ENCODE measurements around the gene PLCXD1. TPM values are rescaled to one million over a fixed set of nuclear protein-coding genes. Genes with fewer than 3 reads are reported as not detected.

The PLCXD1 gene
- total and polyA plus RNA-seq, 2 experiments from 2014 or later, result 22.0 to 40.1 TPM

- Histone ChIP-seq H4K20me1 (ENCODE audit: insufficient read depth, poor library complexity, severe bottlenecking) (no peaks in the 10 kb centered on the region), H3K9me2 (replicated peaks; ENCODE audit: insufficient read depth) (no peaks in the 10 kb centered on the region), H3K4me1 (ENCODE audit: insufficient read depth) (no peaks in the 10 kb centered on the region), H3K27ac (no peak overlapping the region), H3K36me3 (replicated peaks; ENCODE audit: insufficient read depth, low read depth) (no peaks in the 10 kb centered on the region), H3K4me3 (no peak overlapping the region), H3K79me2 (no peaks in the 10 kb centered on the region), H3K9me3 (ENCODE audit: low read depth) (no peaks in the 10 kb centered on the region), H3K27me3 (no peaks in the 10 kb centered on the region), H2AFZ (no peak overlapping the region), H3K4me2 (no peak overlapping the region)
- no peak for TF ChIP-seq CTCF (IDR thresholded peaks at IDR 0.05; ENCODE audit: poor library complexity)
- no peak for TF ChIP-seq EZH2phosphoT487 (IDR thresholded peaks at IDR 0.05; ENCODE audit: low read depth, severe bottlenecking, unreplicated experiment)
- TF ChIP-seq EZH2 (IDR thresholded peaks at IDR 0.05; ENCODE audit: borderline replicate concordance), result no peak
- 97% methylated on average over 59 of the region's 69 CpGs for WGBS (ENCODE audit: low lambda C conversion rate, missing lambda C conversion rate)
- DNase-seq (ENCODE audit: low spot score), result no peak
Measured at GRCh38 chrX:311156-312129, 30.3 kb downstream of the PLCXD1 start.

DNA sequence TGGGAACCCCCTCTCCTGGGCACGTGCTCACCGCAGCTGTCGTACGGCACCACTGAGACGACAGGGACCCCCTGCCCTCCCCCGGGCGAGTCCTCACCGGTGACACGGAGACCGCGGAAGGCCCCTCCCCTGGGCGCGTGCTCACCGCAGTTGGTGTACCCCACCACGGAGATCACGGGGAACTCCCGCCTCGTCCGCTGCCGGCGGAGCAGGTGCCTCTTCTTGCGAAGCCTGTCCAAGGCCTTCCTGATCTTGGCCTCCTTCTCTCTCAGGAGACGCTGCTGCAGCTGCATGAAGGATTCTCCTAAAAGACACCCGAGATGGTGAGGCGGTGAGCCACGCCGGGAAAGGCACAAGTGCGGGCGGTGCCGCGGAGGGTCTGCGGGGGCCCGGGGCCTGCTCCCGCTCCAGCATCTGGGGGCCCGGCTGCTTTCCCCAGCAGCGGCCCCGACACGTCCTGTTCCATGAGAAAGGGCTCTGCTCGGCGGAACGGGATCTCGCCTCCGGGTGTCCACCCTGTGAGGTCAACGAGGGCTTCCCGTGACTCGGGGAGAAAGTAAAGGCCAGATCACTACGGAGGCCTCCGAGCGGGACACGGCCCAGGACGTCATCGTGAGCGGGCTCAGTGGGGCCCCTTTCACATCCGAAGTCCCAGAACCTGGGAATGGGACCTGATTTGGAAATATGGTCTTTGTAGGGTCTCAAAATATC lies 31.6 kb downstream of the PLCXD1 start:
- peaks cover 4% of the 10 kb centered on the region for H4K20me1 ChIP-seq (ENCODE audit: insufficient read depth, poor library complexity, severe bottlenecking)
- no peak for TF ChIP-seq EZH2 (IDR thresholded peaks at IDR 0.05; ENCODE audit: borderline replicate concordance)
- TF ChIP-seq CTCF (IDR thresholded peaks at IDR 0.05; ENCODE audit: poor library complexity), result no peak
- TF ChIP-seq EZH2phosphoT487 (IDR thresholded peaks at IDR 0.05; ENCODE audit: low read depth, severe bottlenecking, unreplicated experiment), result no peak
- no peaks in the 10 kb centered on the region for H3K4me1 ChIP-seq (ENCODE audit: insufficient read depth)
- no peak overlapping the region for H3K4me3 ChIP-seq
- no peaks in the 10 kb centered on the region for H3K9me2 ChIP-seq (replicated peaks; ENCODE audit: insufficient read depth)
- H3K36me3 ChIP-seq (replicated peaks; ENCODE audit: insufficient read depth, low read depth), result no peaks in the 10 kb centered on the region
- no peaks in the 10 kb centered on the region for H3K9me3 ChIP-seq (ENCODE audit: low read depth)
- H3K4me2 ChIP-seq, result no peak overlapping the region
- no peak overlapping the region for H3K27ac ChIP-seq
- no peak for DNase-seq (ENCODE audit: low spot score)
- no peak overlapping the region for H2AFZ ChIP-seq
- H3K27me3 ChIP-seq, result no peaks in the 10 kb centered on the region
- peaks cover 6% of the 10 kb centered on the region for H3K79me2 ChIP-seq
- WGBS (ENCODE audit: low lambda C conversion rate, missing lambda C conversion rate), result 97% methylated on average over 47 of the region's 54 CpGs

- H3K4me1 ChIP-seq (ENCODE audit: insufficient read depth), result no peaks in the 10 kb centered on the region
- no peak for DNase-seq (ENCODE audit: low spot score)
- no peaks in the 10 kb centered on the region for H3K9me2 ChIP-seq (replicated peaks; ENCODE audit: insufficient read depth)
- WGBS (ENCODE audit: low lambda C conversion rate, missing lambda C conversion rate), result 89% methylated on average over 8 of the region's 8 CpGs
- no peaks in the 10 kb centered on the region for H3K9me3 ChIP-seq (ENCODE audit: low read depth)
- no peaks in the 10 kb centered on the region for H3K36me3 ChIP-seq (replicated peaks; ENCODE audit: insufficient read depth, low read depth)
- no peaks in the 10 kb centered on the region for H3K27me3 ChIP-seq
- peaks cover 4% of the 10 kb centered on the region for H4K20me1 ChIP-seq (ENCODE audit: insufficient read depth, poor library complexity, severe bottlenecking)
- no peak overlapping the region for H3K27ac ChIP-seq
- no peak overlapping the region for H3K4me3 ChIP-seq
- no peak overlapping the region for H3K4me2 ChIP-seq
- peaks cover 6% of the 10 kb centered on the region for H3K79me2 ChIP-seq
- no peak overlapping the region for H2AFZ ChIP-seq
- TF ChIP-seq CTCF (IDR thresholded peaks at IDR 0.05; ENCODE audit: poor library complexity), result no peak
- TF ChIP-seq EZH2 (IDR thresholded peaks at IDR 0.05; ENCODE audit: borderline replicate concordance), result no peak
- TF ChIP-seq EZH2phosphoT487 (IDR thresholded peaks at IDR 0.05; ENCODE audit: low read depth, severe bottlenecking, unreplicated experiment), result no peak
Measured at GRCh38 chrX:313546-313945, 32.4 kb downstream of the PLCXD1 start.

Data from hepatocyte (in vitro differentiated cells).